PC-3 (cell line): ENCODE results near the gene C1orf159. TPM values are rescaled to one million over a fixed set of nuclear protein-coding genes. Genes with fewer than 3 reads are reported as not detected.

Source experiments
- ATAC-seq: fragments of 200-7000 bp; cut with Tn5 transposase; 2 replicates; pipeline ENCODE4 v1.9.1; 2020; ENCODE audit warnings: mild to moderate bottlenecking, moderate library complexity
- BruUV-seq: library from RNA; stranded (reverse); fragments of 400-500 nt; replicated peaks from 2 replicates; lab custom pipeline; 2021; lab: Mats Ljungman, UMichigan
- CTCF ChIA-PET: fragments of 300-600 bp; sonication (Branson Sonifier 250); formaldehyde crosslinking; loops from one replicate; lab custom pipeline; 2022; ENCODE audit warnings: antibody characterized with exemption; lab: Charles Lee
- POLR2A ChIA-PET: fragments of 300-600 bp; sonication (Branson Sonifier 250); formaldehyde crosslinking; loops from one replicate; lab custom pipeline; 2022; ENCODE audit warnings: antibody characterized with exemption; ENCODE audit not compliant: unreplicated experiment; lab: Charles Lee
- DNase-seq: peaks from one replicate; pipeline ENCODE4 v3.0.0-alpha.2; 2015
- H2AFZ ChIP-seq: fragments of 300-600 bp; sonication (generic); 2 replicates; pipeline ENCODE4 v1.6.0; 2016; ENCODE audit warnings: antibody characterized with exemption, low read length
- H3F3A ChIP-seq: fragments of 300-600 bp; sonication (generic); one replicate; pipeline ENCODE4 v1.6.0; 2017; ENCODE audit warnings: antibody characterized with exemption, low read length, control low read depth, mild to moderate bottlenecking; ENCODE audit not compliant: unreplicated experiment
- H3K27ac ChIP-seq: fragments of 300-600 bp; sonication (generic); 2 replicates; pipeline ENCODE4 v1.5.1; 2016; ENCODE audit warnings: mild to moderate bottlenecking, low read length
- H3K27me3 ChIP-seq: fragments of 300-600 bp; sonication (generic); 2 replicates; pipeline ENCODE4 v1.6.1; 2016; ENCODE audit warnings: low read length, mixed read lengths
- H3K36me3 ChIP-seq: fragments of 300-600 bp; sonication (generic); 2 replicates; pipeline ENCODE4 v1.6.1; 2016; ENCODE audit warnings: low read depth, mixed run types, low read length, mixed read lengths
- H3K4me1 ChIP-seq: fragments of 300-600 bp; sonication (generic); 2 replicates; pipeline ENCODE4 v1.5.1; 2016; ENCODE audit warnings: low read length; ENCODE audit not compliant: insufficient read depth
- H3K4me2 ChIP-seq: fragments of 300-600 bp; sonication (generic); 2 replicates; pipeline ENCODE4 v1.6.0; 2016; ENCODE audit warnings: low read length
- H3K4me3 ChIP-seq: fragments of 300-600 bp; sonication (generic); 2 replicates; pipeline ENCODE4 v1.5.1; 2016; ENCODE audit warnings: mild to moderate bottlenecking, low read length, mixed read lengths
- H3K79me2 ChIP-seq: fragments of 300-600 bp; sonication (generic); 2 replicates; pipeline ENCODE4 v1.6.1; 2017; ENCODE audit warnings: low read length, mixed read lengths
- H3K9ac ChIP-seq: fragments of 300-600 bp; sonication (generic); 2 replicates; pipeline ENCODE4 v1.6.0; 2016; ENCODE audit warnings: mild to moderate bottlenecking, low read length
- H3K9me2 ChIP-seq: fragments of 300-600 bp; sonication (generic); replicated peaks from 2 replicates; pipeline ENCODE4 v1.6.1; 2016; ENCODE audit warnings: mixed run types, low read length, mixed read lengths
- H3K9me3 ChIP-seq: fragments of 300-600 bp; sonication (generic); 2 replicates; pipeline ENCODE4 v1.6.1; 2016; ENCODE audit warnings: low read length, mixed read lengths
- H4K20me1 ChIP-seq: fragments of 300-600 bp; sonication (generic); 2 replicates; pipeline ENCODE4 v1.6.1; 2016; ENCODE audit warnings: low read length, mixed read lengths
- EZH2 ChIP-seq: fragments of 300-600 bp; sonication (generic); IDR thresholded peaks from one replicate; pipeline ENCODE4 v1.6.1; 2017; ENCODE audit warnings: antibody characterized with exemption, mild to moderate bottlenecking, low read length; ENCODE audit not compliant: unreplicated experiment
- EZH2phosphoT487 ChIP-seq: fragments of 300-600 bp; sonication (generic); IDR thresholded peaks from 2 replicates; pipeline ENCODE4 v1.6.1; 2018; ENCODE audit warnings: mild to moderate bottlenecking, antibody characterized with exemption, low read length, borderline replicate concordance
- intact Hi-C: fragments of 100-400 bp; cut with micrococcal nuclease; formaldehyde crosslinking; loops from 2 replicates; pipeline ENCODE4 v1.9.0; 2023
- total RNA-seq: library from RNA; depleted of rRNA; stranded (reverse); fragments of >200 nt; gene quantifications from 2 replicates; pipeline ENCODE4 v1.2.3, GENCODE V29; 2014
- TF ChIP-seq, protein P1 (sequence below): fragments of 300-600 bp; sonication (generic); conservative IDR thresholded peaks from 2 replicates; pipeline ENCODE4 v1.5.1; 2017; ENCODE audit warnings: antibody characterized with exemption, low read depth, mild to moderate bottlenecking, low read length

Gene C1orf159
- total RNA-seq, 1 experiment from 2014 or later: 78.0 TPM

DNA sequence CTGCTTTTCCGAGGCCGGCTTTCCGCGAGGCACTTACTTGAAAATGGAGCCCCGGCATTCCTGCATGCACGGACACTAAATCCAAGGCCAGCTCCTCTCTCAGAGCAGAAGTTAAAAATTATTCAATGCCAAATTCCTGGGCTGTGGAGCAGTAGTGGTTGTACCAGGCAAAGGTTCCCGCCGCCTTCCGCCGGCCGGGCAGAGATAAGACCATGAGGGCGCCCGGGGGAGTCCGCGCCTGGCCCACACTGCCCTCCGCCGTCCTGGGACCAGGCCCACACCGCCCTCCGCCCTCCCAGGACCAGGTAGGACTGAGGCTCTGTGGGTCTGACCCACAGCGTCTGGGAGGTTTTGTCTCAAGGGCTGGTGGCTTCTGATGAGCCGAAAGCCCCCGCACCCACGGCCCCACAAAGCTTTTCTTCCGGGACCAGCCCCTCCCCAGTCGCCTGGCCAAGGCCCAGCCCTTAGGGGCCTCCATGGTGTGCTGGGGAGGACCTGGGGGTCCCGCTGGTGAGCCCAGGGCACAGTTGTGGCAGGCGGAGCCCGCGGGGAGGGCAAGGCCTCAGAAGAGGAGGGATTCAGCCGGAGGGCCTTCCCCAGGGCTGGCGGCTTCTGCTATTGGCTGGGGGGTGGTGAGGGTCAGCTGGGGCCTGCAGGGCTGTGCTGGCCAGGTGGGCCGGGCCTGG is 12.7 kb upstream of the C1orf159 start:
- H3K4me1 ChIP-seq: peaks cover 17% of the 10 kb centered on the region
- no peak for ATAC-seq
- TF ChIP-seq, protein P1, sequence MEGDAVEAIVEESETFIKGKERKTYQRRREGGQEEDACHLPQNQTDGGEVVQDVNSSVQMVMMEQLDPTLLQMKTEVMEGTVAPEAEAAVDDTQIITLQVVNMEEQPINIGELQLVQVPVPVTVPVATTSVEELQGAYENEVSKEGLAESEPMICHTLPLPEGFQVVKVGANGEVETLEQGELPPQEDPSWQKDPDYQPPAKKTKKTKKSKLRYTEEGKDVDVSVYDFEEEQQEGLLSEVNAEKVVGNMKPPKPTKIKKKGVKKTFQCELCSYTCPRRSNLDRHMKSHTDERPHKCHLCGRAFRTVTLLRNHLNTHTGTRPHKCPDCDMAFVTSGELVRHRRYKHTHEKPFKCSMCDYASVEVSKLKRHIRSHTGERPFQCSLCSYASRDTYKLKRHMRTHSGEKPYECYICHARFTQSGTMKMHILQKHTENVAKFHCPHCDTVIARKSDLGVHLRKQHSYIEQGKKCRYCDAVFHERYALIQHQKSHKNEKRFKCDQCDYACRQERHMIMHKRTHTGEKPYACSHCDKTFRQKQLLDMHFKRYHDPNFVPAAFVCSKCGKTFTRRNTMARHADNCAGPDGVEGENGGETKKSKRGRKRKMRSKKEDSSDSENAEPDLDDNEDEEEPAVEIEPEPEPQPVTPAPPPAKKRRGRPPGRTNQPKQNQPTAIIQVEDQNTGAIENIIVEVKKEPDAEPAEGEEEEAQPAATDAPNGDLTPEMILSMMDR: no peak
- TF ChIP-seq EZH2 (no peak), EZH2phosphoT487 (no peak)
- H3K9me3 ChIP-seq: no peaks in the 10 kb centered on the region
- no peaks in the 10 kb centered on the region for H3K36me3 ChIP-seq
- intact Hi-C loops: no loop called here
- no TSS peak for BruUV-seq
- H3F3A ChIP-seq: no peaks in the 10 kb centered on the region
- no peak overlapping the region for H3K4me2 ChIP-seq
- POLR2A ChIA-PET: no interaction called here
- CTCF ChIA-PET: no interaction called here
- no peak overlapping the region for H2AFZ ChIP-seq
- H3K27ac ChIP-seq: no peak overlapping the region
- H3K9me2 ChIP-seq: no peaks in the 10 kb centered on the region
- no peaks in the 10 kb centered on the region for H3K79me2 ChIP-seq
- H3K27me3 ChIP-seq: no peaks in the 10 kb centered on the region
- no peaks in the 10 kb centered on the region for H4K20me1 ChIP-seq
- no peak overlapping the region for H3K4me3 ChIP-seq
- DNase-seq: no peak
- no peak overlapping the region for H3K9ac ChIP-seq

DNA sequence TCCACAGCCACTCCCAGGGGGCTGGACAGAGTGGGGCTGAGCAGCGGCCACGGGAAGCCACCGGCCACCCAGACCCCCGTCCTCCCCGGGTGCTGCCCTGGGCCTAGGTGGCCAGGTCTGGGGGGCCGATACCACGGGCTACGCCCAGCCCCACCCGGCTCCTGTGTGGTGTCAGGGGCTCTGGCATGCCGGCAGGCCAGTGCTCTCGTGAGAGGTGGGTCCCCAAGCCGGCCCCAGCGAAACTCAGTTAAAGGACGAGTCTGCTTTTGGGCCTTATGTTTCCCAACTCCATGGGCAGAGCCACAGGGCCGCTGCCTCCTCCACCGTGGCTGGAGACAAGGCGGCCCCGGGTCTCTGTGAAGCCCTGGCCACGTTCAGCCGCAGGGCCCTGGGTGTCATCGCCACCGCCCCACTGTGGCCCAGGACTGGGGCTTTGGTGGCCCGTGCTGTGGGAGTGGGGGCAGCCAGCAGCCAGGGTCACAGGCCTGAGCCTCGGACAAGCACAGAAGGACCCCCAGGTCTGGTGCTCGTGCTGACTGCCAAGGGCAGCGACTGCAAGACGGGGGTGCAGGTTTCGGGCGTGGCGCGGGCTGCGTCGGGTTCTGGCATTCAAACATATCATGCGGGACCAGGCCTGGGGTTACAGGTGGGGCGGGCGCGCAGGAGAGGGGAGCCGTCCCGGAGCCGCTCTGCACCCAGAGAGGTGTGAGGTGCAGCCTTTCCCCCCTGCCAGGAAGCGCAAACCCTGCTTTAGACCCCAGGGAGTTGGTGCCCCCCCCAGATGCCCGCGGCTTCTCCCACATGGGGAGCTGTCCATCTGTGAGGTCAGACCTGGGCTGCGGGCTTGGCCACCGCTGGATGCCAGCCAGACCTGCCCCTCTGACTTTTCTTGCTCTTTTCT is 11.9 kb upstream of the C1orf159 start:
- ChIA-PET CTCF (no interaction called here), POLR2A (no interaction called here)
- no peaks in the 10 kb centered on the region for H3K27me3 ChIP-seq
- no peaks in the 10 kb centered on the region for H3K36me3 ChIP-seq
- H3F3A ChIP-seq: no peaks in the 10 kb centered on the region
- H3K9me3 ChIP-seq: no peaks in the 10 kb centered on the region
- no peak overlapping the region for H3K4me3 ChIP-seq
- H3K9ac ChIP-seq: no peak overlapping the region
- H4K20me1 ChIP-seq: no peaks in the 10 kb centered on the region
- ATAC-seq: no peak
- H3K9me2 ChIP-seq: no peaks in the 10 kb centered on the region
- H2AFZ ChIP-seq: no peak overlapping the region
- peaks cover 16% of the 10 kb centered on the region for H3K4me1 ChIP-seq
- DNase-seq: no peak
- intact Hi-C loops: no loop called here
- TF ChIP-seq EZH2 (no peak), EZH2phosphoT487 (no peak)
- TF ChIP-seq, protein P1: no peak
- no peaks in the 10 kb centered on the region for H3K79me2 ChIP-seq
- H3K27ac ChIP-seq: no peak overlapping the region
- no peak overlapping the region for H3K4me2 ChIP-seq
- BruUV-seq: no TSS peak
